Measurements from ENCODE around the gene CECR2. TPM values are rescaled to one million over a fixed set of nuclear protein-coding genes. Genes with fewer than 3 reads are reported as not detected.

Gene CECR2
- total RNA-seq, 1 experiment from 2014 or later, result 154 TPM

- no peaks in the 10 kb centered on the region for H3K4me1 ChIP-seq (ENCODE audit: insufficient read depth, low read length)
- no peak for DNase-seq
- Mint-ChIP-seq H3K36me3 (ENCODE audit: insufficient read depth in 1 of 3, low read depth in 3 of 3) (no peaks in the 10 kb centered on the region), H3K4me3 (no peak overlapping the region), H3K4me1 (peaks cover 12 to 19% of the 10 kb centered on the region in 2 experiments), H3K9me3 (no peaks in the 10 kb centered on the region; a peak in 2 of 5 replicates), H3K27ac (peak overlapping the region in 1 of 3 experiments; percentile 57; a peak in 1 of 7 replicates), H3K27me3 (ENCODE audit: low read depth) (no peaks in the 10 kb centered on the region)
- no peaks in the 10 kb centered on the region for H3K9me3 ChIP-seq (ENCODE audit: control insufficient read depth, low read depth, low read length)
- no peaks in the 10 kb centered on the region for H3K23me2 ChIP-seq (ENCODE audit: insufficient read length, low read depth, low read length, poor library complexity, severe bottlenecking)
- H2BK120ac ChIP-seq (ENCODE audit: low read depth, low read length, poor library complexity, severe bottlenecking), result no peak overlapping the region
- no peak overlapping the region for H3K4me2 ChIP-seq (ENCODE audit: insufficient read depth, insufficient read length, low read length)
- no peak overlapping the region for H2BK12ac ChIP-seq (ENCODE audit: insufficient read length, low read depth, low read length)
- H3K27me3 ChIP-seq (ENCODE audit: insufficient read depth, low read length), result no peaks in the 10 kb centered on the region
- H3K27ac ChIP-seq (ENCODE audit: insufficient read length, low read depth, low read length), result no peak overlapping the region
- H2BK20ac ChIP-seq (ENCODE audit: low read depth, low read length, poor library complexity, severe bottlenecking), result no peak overlapping the region
- H2AFZ ChIP-seq (ENCODE audit: low read length), result no peak overlapping the region
- H3K9ac ChIP-seq (ENCODE audit: extremely low read depth, insufficient read length, low read length), result no peak overlapping the region
- no peak overlapping the region for H3K18ac ChIP-seq (ENCODE audit: insufficient read length, low read depth, low read length)
- no peaks in the 10 kb centered on the region for H4K20me1 ChIP-seq (ENCODE audit: control insufficient read depth, insufficient read depth, insufficient read length)
- H3K56ac ChIP-seq (ENCODE audit: insufficient read length, low read depth, low read length), result no peak overlapping the region
- no peak overlapping the region for H3T11ph ChIP-seq (ENCODE audit: low read length)
- no peak overlapping the region for H2BK5ac ChIP-seq (ENCODE audit: insufficient read length, low read length)
- H3K79me1 ChIP-seq (ENCODE audit: insufficient read depth, low read depth, low read length, poor library complexity, severe bottlenecking), result no peaks in the 10 kb centered on the region
- no peaks in the 10 kb centered on the region for H3K79me2 ChIP-seq (ENCODE audit: insufficient read depth, low read length)
- H4K91ac ChIP-seq (ENCODE audit: insufficient read length, low read depth, low read length), result no peak overlapping the region
- H4K8ac ChIP-seq (replicated peaks; ENCODE audit: insufficient read length, low read depth, low read length), result no peak overlapping the region
- TF ChIP-seq, protein P1, sequence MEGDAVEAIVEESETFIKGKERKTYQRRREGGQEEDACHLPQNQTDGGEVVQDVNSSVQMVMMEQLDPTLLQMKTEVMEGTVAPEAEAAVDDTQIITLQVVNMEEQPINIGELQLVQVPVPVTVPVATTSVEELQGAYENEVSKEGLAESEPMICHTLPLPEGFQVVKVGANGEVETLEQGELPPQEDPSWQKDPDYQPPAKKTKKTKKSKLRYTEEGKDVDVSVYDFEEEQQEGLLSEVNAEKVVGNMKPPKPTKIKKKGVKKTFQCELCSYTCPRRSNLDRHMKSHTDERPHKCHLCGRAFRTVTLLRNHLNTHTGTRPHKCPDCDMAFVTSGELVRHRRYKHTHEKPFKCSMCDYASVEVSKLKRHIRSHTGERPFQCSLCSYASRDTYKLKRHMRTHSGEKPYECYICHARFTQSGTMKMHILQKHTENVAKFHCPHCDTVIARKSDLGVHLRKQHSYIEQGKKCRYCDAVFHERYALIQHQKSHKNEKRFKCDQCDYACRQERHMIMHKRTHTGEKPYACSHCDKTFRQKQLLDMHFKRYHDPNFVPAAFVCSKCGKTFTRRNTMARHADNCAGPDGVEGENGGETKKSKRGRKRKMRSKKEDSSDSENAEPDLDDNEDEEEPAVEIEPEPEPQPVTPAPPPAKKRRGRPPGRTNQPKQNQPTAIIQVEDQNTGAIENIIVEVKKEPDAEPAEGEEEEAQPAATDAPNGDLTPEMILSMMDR (conservative IDR thresholded peaks at IDR 0.05), result no peak
- H3K14ac ChIP-seq (ENCODE audit: insufficient read depth, low read length), result no peak overlapping the region
- no CpG with 5 or more reads among the region's 2 CpGs for WGBS (ENCODE audit: extremely low coverage, insufficient read length, low lambda C conversion rate)
- H3K23ac ChIP-seq (ENCODE audit: insufficient read length, low read depth, low read length), result no peak overlapping the region
- H4K5ac ChIP-seq (ENCODE audit: insufficient read length, low read depth, low read length), result no peak overlapping the region
- no peak overlapping the region for H2AK5ac ChIP-seq (ENCODE audit: insufficient read length, low read length)
- no peak overlapping the region for H3K4ac ChIP-seq (ENCODE audit: low read depth, low read length)
- no peak overlapping the region for H2BK15ac ChIP-seq (ENCODE audit: low read depth, low read length)
Observed at GRCh38 chr22:17357688-17358087, 11.6 kb upstream of the CECR2 start.
